GM12873 (cell line): Measurements from ENCODE around the gene ITPR2.
A peak's percentile ranks its signal among the peaks of the same experiment; 100 is the strongest.

ENCODE experiments used
- CTCF ChIP-seq: IDR thresholded peaks from 2 replicates; pipeline ENCODE4 v1.5.1; 2012; ENCODE audit warnings: low read depth, mild to moderate bottlenecking, moderate library complexity, low read length, control low read depth; ENCODE audit not compliant: insufficient read depth; ENCODE audit errors: missing control alignments

ITPR2 gene

GRCh38 chr12:26668847-26669246 is 164.1 kb downstream of the ITPR2 start:
- no peak for TF ChIP-seq CTCF

- no peak for TF ChIP-seq CTCF
Measured at GRCh38 chr12:26668230-26668629, 164.8 kb downstream of the ITPR2 start.

GRCh38 chr12:26666286-26666685 is 166.7 kb downstream of the ITPR2 start:
- no peak for TF ChIP-seq CTCF

GRCh38 chr12:26661399-26661798 is 171.6 kb downstream of the ITPR2 start:
- TF ChIP-seq CTCF: no peak

- TF ChIP-seq CTCF: no peak
Measured at GRCh38 chr12:26659930-26660329, 173.1 kb downstream of the ITPR2 start.

- TF ChIP-seq CTCF: no peak
Measured at GRCh38 chr12:26658991-26659390, 174.0 kb downstream of the ITPR2 start.

GRCh38 chr12:26654623-26655022 is 178.4 kb downstream of the ITPR2 start:
- TF ChIP-seq CTCF: no peak

- peak; percentile 78 for TF ChIP-seq CTCF
Measured at GRCh38 chr12:26651566-26652188, 181.3 kb downstream of the ITPR2 start.
